Panc1 (cell line): ENCODE results near the gene NLRP6.

Source experiments
- POLR2AphosphoS5 ChIP-seq: IDR thresholded peaks from 2 replicates; pipeline ENCODE4 v1.6.1; 2012; ENCODE audit warnings: mild to moderate bottlenecking, low read depth, low read length, moderate library complexity
- SIN3A ChIP-seq: IDR thresholded peaks from 2 replicates; pipeline ENCODE4 v1.6.1; 2012; ENCODE audit warnings: low read depth, mild to moderate bottlenecking, low read length, moderate library complexity, borderline replicate concordance; ENCODE audit not compliant: insufficient read depth
- TF ChIP-seq, protein P1 (sequence below): fragments of 450-650 bp; IDR thresholded peaks from 2 replicates; pipeline ENCODE4 v1.5.1; 2017; ENCODE audit warnings: mild to moderate bottlenecking

DNA sequence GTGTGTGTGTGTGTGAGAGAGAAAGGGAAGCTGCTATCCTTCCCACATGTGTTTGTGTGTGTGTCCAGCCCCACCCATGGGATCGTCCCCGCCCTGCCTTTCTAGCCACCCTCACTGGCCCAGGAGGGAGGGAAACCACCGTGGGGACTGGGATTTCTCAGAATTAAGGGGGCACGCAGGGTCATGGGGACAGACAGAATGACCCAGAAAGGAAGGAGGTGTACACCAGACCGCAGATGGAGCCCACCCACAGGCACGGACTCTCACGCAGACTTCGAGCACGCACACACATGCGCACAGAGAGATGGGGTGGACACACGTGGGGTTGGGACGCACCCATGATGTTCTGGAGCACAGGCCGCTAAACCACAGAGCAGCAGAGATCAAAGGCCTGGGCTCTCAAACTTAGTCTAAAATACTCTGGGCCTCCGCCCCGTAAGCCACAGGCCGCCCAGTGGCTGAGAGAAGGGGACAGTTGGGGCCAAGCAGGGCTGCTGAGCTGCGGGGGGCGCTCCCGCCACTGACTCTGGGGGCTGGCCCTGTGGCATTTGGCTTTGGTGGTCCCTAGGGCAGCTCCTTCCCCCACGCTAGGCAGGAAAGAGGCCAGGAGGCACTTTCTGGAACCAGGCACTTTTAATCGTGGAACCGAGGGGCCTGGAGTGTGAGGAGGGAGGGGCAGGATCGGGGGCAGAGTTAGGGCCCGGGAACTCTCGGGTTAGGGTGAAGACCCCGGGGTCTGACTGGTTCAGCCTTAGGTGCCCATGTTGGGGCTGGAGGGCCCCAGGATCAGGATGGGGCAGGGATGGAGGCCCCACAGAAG lies 19.6 kb downstream of the NLRP6 start:
- TF ChIP-seq, protein P1, sequence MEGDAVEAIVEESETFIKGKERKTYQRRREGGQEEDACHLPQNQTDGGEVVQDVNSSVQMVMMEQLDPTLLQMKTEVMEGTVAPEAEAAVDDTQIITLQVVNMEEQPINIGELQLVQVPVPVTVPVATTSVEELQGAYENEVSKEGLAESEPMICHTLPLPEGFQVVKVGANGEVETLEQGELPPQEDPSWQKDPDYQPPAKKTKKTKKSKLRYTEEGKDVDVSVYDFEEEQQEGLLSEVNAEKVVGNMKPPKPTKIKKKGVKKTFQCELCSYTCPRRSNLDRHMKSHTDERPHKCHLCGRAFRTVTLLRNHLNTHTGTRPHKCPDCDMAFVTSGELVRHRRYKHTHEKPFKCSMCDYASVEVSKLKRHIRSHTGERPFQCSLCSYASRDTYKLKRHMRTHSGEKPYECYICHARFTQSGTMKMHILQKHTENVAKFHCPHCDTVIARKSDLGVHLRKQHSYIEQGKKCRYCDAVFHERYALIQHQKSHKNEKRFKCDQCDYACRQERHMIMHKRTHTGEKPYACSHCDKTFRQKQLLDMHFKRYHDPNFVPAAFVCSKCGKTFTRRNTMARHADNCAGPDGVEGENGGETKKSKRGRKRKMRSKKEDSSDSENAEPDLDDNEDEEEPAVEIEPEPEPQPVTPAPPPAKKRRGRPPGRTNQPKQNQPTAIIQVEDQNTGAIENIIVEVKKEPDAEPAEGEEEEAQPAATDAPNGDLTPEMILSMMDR = no peak
- TF ChIP-seq SIN3A = no peak
- TF ChIP-seq POLR2AphosphoS5 = no peak
